GM12891 (cell line): ENCODE measurements around the gene TWIST1.

Experiments used
- POLR2A ChIP-seq: IDR thresholded peaks from 2 replicates; pipeline ENCODE4 v1.6.1; 2011; ENCODE audit warnings: low read depth, low read length, control low read depth
- SPI1 ChIP-seq: IDR thresholded peaks from 2 replicates; pipeline ENCODE4 v1.6.1; 2011; ENCODE audit warnings: low read depth, low read length, control low read depth

- TF ChIP-seq POLR2A = no peak
- no peak for TF ChIP-seq SPI1
Observed at GRCh38 chr7:19090526-19090925, 26.9 kb downstream of the TWIST1 start.
